Measurements from ENCODE around the gene EIF4E2. TPM values are rescaled to one million over a fixed set of nuclear protein-coding genes. Genes with fewer than 3 reads are reported as not detected.

The EIF4E2 gene
- total and polyA plus RNA-seq, 10 donors = 29.3 to 61.1 (median 45.5) TPM

DNA sequence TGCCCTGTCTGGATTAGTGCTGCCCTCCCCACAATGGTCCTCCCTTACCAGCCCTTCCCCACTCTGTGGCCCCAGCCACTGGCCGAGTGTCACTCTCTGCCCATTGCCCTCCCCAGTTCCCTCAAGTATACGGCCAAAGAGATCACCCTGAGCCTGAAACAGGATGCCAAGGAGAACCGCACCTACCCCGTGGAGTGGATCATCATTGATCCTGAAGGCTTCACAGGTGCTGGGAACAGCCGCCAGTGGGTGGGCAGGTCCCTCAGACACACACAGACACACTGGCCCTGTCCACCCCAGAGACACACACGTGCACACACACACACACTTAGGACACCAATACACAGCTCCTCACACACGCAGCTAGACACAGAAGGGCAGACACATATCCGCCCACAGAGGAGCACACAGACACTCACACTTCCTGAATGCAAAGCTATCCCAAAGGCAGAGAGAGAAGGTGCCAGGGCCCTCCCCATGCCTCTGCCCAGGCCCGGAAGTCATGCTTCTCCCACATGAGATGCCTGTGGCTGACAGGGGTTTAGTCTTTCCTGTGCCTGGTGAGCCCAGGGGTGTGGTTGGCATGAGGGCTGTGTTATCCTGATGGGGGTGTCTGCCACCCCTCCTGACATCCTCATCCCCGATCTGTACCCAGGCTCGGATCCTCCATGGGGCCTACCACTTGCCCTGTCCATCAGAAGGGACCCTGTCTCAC is 21.6 kb upstream of the EIF4E2 start:
- H3K36me3 ChIP-seq = no peaks in the 10 kb centered on the region
- peak; percentile 59 for DNase-seq
- H3K4me1 ChIP-seq = peaks cover 1 to 13% (median 9%) of the 10 kb centered on the region in 6 donors
- TF ChIP-seq POLR2A (IDR thresholded peaks at IDR 0.05) = no peak
- TF ChIP-seq, protein P1, sequence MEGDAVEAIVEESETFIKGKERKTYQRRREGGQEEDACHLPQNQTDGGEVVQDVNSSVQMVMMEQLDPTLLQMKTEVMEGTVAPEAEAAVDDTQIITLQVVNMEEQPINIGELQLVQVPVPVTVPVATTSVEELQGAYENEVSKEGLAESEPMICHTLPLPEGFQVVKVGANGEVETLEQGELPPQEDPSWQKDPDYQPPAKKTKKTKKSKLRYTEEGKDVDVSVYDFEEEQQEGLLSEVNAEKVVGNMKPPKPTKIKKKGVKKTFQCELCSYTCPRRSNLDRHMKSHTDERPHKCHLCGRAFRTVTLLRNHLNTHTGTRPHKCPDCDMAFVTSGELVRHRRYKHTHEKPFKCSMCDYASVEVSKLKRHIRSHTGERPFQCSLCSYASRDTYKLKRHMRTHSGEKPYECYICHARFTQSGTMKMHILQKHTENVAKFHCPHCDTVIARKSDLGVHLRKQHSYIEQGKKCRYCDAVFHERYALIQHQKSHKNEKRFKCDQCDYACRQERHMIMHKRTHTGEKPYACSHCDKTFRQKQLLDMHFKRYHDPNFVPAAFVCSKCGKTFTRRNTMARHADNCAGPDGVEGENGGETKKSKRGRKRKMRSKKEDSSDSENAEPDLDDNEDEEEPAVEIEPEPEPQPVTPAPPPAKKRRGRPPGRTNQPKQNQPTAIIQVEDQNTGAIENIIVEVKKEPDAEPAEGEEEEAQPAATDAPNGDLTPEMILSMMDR (IDR thresholded peaks at IDR 0.05 in 8 of 11, conservative IDR thresholded peaks at IDR 0.05 in 3 of 11) = no peak
- TF ChIP-seq POLR2AphosphoS5 (IDR thresholded peaks at IDR 0.05) = no peak
- H3K4me3 ChIP-seq = no peak overlapping the region
- intact Hi-C loops (cut with DNase I; ENCODE audit: low total_unique reads) = loop anchor here (10.0 kb wide), 1 partner anchor 74 kb away; the partner anchor contains the start of gene ALPI
- no peak overlapping the region for H3K27ac ChIP-seq
- WGBS, 5 donors = 61 to 65% (median 65%) methylated on average over 9 to 11 of the region's 11 CpGs
- H3K9me3 ChIP-seq = no peaks in the 10 kb centered on the region
- H3K27me3 ChIP-seq (replicated peaks in 1 of 7) = peaks cover 6 to 94% (median 23%) of the 10 kb centered on the region in 7 donors

DNA sequence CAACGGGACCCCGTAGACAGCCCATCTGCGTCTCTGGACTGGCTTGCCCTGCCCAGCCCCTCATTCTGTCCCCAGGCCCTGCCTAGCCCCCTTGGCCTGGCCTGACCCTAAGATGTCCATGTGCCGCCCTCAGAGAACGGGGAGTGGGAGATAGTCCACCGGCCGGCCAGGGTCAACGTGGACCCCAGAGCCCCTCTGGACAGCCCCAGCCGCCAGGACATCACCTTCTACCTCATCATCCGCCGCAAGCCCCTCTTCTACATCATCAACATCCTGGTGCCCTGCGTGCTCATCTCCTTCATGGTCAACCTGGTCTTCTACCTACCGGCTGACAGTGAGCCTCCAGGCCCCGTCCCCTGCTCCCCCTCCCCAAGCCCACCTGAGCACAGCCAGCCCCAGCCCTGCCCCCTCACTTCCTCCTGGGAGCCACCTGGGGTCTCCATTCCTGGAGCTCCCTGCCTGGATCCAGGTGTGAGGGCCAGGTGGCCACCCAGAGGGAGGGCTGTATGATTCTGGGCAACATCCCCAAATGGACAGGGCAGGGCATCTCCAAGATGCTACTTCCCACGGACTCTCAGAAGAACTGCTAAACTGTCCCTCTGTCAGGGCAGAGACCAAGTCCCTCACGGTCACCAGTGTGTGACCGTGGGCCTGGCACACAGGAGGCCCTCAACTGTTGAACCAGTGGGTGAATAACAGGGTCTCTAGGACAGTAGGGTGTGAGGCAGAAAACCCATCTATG is 20.5 kb upstream of the EIF4E2 start:
- Histone ChIP-seq H3K27me3 (replicated peaks in 1 of 7) (peaks cover 0 to 94% (median 14%) of the 10 kb centered on the region in 7 donors), H3K4me3 (no peak overlapping the region), H3K4me1 (peaks cover 0 to 5% (median 2%) of the 10 kb centered on the region in 6 donors), H3K27ac (no peak overlapping the region), H3K36me3 (no peaks in the 10 kb centered on the region), H3K9me3 (no peaks in the 10 kb centered on the region)
- peak; percentile 54 for DNase-seq
- TF ChIP-seq POLR2A (IDR thresholded peaks at IDR 0.05) (no peak), POLR2AphosphoS5 (IDR thresholded peaks at IDR 0.05) (no peak)
- TF ChIP-seq, protein P1 (IDR thresholded peaks at IDR 0.05 in 8 of 11, conservative IDR thresholded peaks at IDR 0.05 in 3 of 11) = no peak
- intact Hi-C loops (cut with DNase I; ENCODE audit: low total_unique reads) = loop anchor here (10.0 kb wide), 1 partner anchor 75 kb away; the partner anchor contains the start of gene ALPI
- WGBS, 5 donors = 88 to 95% (median 90%) methylated on average over 16 to 17 of the region's 17 CpGs

DNA sequence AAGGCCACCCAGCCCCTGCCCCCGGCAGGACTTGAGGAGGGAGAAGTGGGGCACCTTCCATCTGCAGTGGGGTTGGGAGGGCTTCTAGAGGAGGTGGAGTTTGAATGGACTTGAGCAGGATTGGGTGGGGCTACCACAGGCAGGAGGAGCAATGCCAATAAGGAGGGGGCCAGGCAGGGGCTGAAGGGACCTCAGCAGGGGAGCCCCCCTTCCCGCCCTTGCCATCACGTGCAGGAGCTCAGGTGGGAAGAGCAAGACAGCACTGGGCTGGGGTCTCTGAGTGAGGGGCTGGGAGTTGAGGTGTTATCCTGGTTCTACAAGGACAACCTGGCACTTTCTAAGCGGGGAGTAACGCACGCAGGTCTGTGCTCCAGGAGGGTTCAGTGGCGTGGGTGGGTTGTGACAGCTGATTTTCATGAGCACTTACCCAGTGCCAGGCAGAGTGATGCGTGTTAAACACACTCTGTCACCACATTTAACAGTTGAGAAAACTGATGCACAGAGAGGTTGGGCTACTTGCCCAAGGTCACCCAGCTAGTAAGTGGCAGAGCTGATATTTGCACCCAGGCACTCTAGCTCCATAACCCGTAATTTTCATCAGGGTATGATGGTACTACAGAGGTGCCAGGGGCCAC is 19.7 kb upstream of the EIF4E2 start:
- intact Hi-C loops (cut with DNase I; ENCODE audit: low total_unique reads) = no loop called here
- 76 to 91% (median 81%) methylated on average over 8 to 9 of the region's 9 CpGs for WGBS, 5 donors

More for the DNA sequence above, 19.7 kb upstream of the EIF4E2 start:
- Histone ChIP-seq H3K4me3 (no peak overlapping the region), H3K4me1 (peaks cover 0 to under 1% (median 0%) of the 10 kb centered on the region in 6 donors), H3K27ac (no peak overlapping the region), H3K27me3 (replicated peaks in 1 of 7) (peaks cover 0 to 94% (median 9%) of the 10 kb centered on the region in 7 donors), H3K36me3 (no peaks in the 10 kb centered on the region), H3K9me3 (peaks cover 0 to under 1% (median 0%) of the 10 kb centered on the region in 8 donors)
- peak; percentile 56 for DNase-seq
- TF ChIP-seq POLR2A (IDR thresholded peaks at IDR 0.05) (no peak), POLR2AphosphoS5 (IDR thresholded peaks at IDR 0.05) (no peak)
- TF ChIP-seq, protein P1 (IDR thresholded peaks at IDR 0.05 in 8 of 11, conservative IDR thresholded peaks at IDR 0.05 in 3 of 11) = no peak

All from spleen (tissue), 11 donors.